WERI-Rb-1 (cell line): Measurements from ENCODE around the gene LRRC8E.
"Not testable (repeated sequence)": the region's sequence is repeated elsewhere in the genome, so short reads cannot be mapped to it uniquely, and the experiment has no call there.

Experiments
- DNase-seq: peaks from one replicate; pipeline ENCODE4 v3.0.0-alpha.2; 2020
- H3K27ac ChIP-seq: fragments of 250-450 bp; sonication (Bioruptor Pico); 2 replicates; pipeline ENCODE4 v1.5.1; 2020; ENCODE audit warnings: mild to moderate bottlenecking, moderate library complexity
- H3K27me3 ChIP-seq: fragments of 250-450 bp; sonication (Bioruptor Pico); 2 replicates; pipeline ENCODE4 v1.5.1; 2021; ENCODE audit warnings: mild to moderate bottlenecking, low read depth, moderate library complexity; ENCODE audit not compliant: insufficient read depth, severe bottlenecking
- H3K36me3 ChIP-seq: fragments of 250-450 bp; sonication (Bioruptor Pico); 2 replicates; pipeline ENCODE4 v1.5.1; 2020; ENCODE audit warnings: mild to moderate bottlenecking, moderate library complexity
- H3K4me3 ChIP-seq: 2 replicates; pipeline ENCODE4 v1.5.1; 2011; ENCODE audit warnings: low read depth, mild to moderate bottlenecking, control low read depth, low read length
- H3K9me3 ChIP-seq: fragments of 250-450 bp; sonication (Bioruptor Pico); 2 replicates; pipeline ENCODE4 v1.5.1; 2021; ENCODE audit warnings: mild to moderate bottlenecking, moderate library complexity; ENCODE audit not compliant: severe bottlenecking
- CTCF ChIP-seq: IDR thresholded peaks from 2 replicates; pipeline ENCODE4 v1.5.1; 2011; ENCODE audit warnings: low read depth, mild to moderate bottlenecking, control low read depth, inconsistent platforms, low read length

Gene LRRC8E

GRCh38 chr19:7928741-7929701, 40.7 kb downstream of the LRRC8E start:
- peak; percentile 69 for DNase-seq
- no peak overlapping the region for H3K4me3 ChIP-seq

GRCh38 chr19:7930030-7930429, 41.7 kb downstream of the LRRC8E start:
- not testable (repeated sequence) for H3K4me3 ChIP-seq, DNase-seq, H3K27me3 ChIP-seq, H3K9me3 ChIP-seq
- peak overlapping the region; percentile 22; the same call in 1 of the 2 replicates for H3K27ac ChIP-seq
- peaks cover 45% of the 10 kb centered on the region for H3K36me3 ChIP-seq

More at GRCh38 chr19:7928741-7929701, 40.7 kb downstream of the LRRC8E start:
- H3K27ac ChIP-seq, result peak overlapping the region; percentile 58
- TF ChIP-seq CTCF, result peak; percentile 69
- H3K9me3 ChIP-seq, result no peaks in the 10 kb centered on the region
- H3K27me3 ChIP-seq, result no peaks in the 10 kb centered on the region
- H3K36me3 ChIP-seq, result peaks cover 48% of the 10 kb centered on the region

- Histone ChIP-seq H3K27me3 (no peaks in the 10 kb centered on the region), H3K4me3 (no peak overlapping the region), H3K36me3 (peaks cover 52% of the 10 kb centered on the region), H3K27ac (no peak overlapping the region), H3K9me3 (no peaks in the 10 kb centered on the region)
- TF ChIP-seq CTCF, result no peak
- DNase-seq, result no peak
Measured at GRCh38 chr19:7930765-7931164, 42.5 kb downstream of the LRRC8E start.

GRCh38 chr19:7931221-7932061, 43.1 kb downstream of the LRRC8E start:
- H3K36me3 ChIP-seq, result peaks cover 58% of the 10 kb centered on the region
- DNase-seq, result no peak
- no peaks in the 10 kb centered on the region for H3K9me3 ChIP-seq
- no peak overlapping the region for H3K4me3 ChIP-seq
- no peaks in the 10 kb centered on the region for H3K27me3 ChIP-seq
- no peak overlapping the region for H3K27ac ChIP-seq
- TF ChIP-seq CTCF, result no peak

- no peaks in the 10 kb centered on the region for H3K27me3 ChIP-seq
- no peaks in the 10 kb centered on the region for H3K9me3 ChIP-seq
- H3K36me3 ChIP-seq, result peaks cover 62% of the 10 kb centered on the region
- H3K27ac ChIP-seq, result no peak overlapping the region
- no peak for DNase-seq
- H3K4me3 ChIP-seq, result no peak overlapping the region
- TF ChIP-seq CTCF, result no peak
Measured at GRCh38 chr19:7932276-7932929, 44.1 kb downstream of the LRRC8E start.
